Stimulated activated CD8-positive, alpha-beta memory T cell treated with anti-CD3 and anti-CD28 coated beads, Interleukin-7, amount 100 ng/mL, for 48 hours (primary cell): ENCODE data around the gene AGK.
A peak's percentile ranks its signal among the peaks of the same experiment; 100 is the strongest.
"Not testable (repeated sequence)": the region's sequence is repeated elsewhere in the genome, so short reads cannot be mapped to it uniquely, and the experiment has no call there.

Source experiments
- DNase-seq, 2 donors: peaks; one replicate each; pipeline ENCODE4 v3.0.0-alpha.2; 2020; ENCODE audit warnings: low read depth in 1 of 2; ENCODE audit errors: extremely low read depth in 1 of 2

Gene AGK

GRCh38 chr7:141641876-141642275, 90.7 kb downstream of the AGK start:
- DNase-seq: no peak

- DNase-seq: no peak
These were observed 94.0 kb downstream of the AGK start for GRCh38 chr7:141645188-141645587.

- DNase-seq: no peak
These were observed 95.7 kb downstream of the AGK start for GRCh38 chr7:141646826-141647480.

DNA sequence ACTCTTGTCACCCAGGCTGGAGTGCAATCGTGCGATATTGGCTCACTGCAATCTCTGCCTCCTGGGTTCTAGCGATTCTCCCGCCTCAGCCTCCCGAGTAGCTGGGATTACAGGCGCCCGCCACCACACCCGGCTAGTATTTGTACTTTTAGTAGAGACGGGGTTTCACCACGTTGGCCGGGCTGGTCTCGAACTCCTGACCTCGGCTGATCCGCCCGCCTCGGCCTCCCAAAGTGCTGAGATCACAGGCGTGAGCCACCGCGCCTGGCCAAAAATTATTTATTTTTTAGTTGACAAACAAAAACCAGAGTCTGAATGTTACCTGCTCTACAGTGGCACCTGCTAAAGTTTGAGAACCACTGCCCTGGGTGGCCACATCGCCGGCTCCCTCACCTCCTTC, 96.5 kb downstream of the AGK start:
- DNase-seq: not testable (repeated sequence)

DNA sequence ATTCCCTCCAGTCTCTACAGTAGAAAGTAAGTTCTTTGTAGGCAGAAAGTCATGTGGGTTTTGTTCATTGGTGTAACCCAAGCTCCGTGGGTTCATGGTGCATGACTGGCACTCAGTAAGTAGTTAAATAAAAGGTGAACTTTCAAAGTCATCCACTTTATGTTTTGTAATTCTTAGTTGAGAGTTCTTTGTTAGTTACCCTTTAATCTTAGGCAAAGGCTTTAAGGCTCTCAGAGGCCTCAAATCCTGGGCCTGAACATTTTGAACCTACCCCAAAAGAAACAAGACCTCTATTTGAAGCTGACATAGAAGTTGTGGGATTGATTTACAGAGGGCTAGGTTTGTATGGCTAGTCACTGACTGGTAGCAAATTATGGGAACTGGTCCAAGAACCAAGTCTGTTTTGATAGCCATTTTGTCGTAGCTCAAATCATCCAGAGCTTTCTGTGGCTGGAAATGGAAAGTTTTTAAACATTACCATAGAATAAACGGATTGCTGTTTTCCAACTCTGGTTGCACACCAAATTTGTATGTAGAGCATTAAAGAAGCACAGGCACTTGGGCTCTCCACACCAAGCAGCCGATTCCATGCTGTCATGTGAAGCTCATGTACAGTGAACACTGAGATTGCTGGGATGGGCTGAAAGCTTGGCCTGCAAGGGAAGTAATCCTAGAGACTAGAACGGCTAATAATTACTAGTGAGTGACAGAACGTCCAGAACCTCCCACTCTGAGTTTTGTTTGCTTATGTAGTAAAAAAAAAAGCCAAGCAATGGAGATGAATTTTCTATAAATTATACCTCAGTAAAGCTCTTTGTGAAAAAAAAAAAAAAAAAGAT, 97.3 kb downstream of the AGK start:
- DNase-seq: no peak

DNA sequence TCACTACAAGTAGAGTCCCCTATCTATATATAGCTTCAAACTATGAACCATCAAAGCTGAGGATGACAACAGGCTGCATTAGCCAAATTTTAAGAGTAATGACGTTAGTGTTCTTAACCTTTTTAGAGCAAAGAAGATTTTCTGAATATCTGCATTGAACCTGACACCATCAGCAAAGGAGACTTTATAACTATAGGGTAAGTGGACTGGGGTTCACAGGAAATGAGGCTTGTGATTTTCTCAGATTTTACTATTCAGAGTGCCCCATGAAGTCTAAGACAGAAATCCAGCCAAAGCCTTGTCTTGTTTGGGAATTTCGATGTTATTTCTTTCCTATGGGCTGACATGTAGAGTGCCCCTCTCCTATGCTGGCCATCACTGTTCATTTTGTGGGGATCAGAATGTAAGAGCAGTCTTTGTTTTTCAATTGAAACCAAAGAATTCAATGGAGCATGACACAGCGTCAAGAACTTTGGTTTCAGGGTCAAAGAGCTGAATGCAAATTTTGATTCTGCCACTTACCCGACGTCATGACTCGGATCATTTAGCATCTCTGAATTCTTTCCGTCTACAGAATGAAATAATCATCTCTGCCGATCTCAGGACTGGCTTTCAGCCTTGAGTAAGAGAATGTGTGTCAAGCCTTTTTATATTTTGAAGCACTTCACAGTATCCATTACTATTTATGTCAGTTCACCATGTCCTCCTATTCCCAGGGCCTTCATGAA, 98.1 kb downstream of the AGK start:
- no peak for DNase-seq

- DNase-seq: no peak
These were observed 98.8 kb downstream of the AGK start for GRCh38 chr7:141649865-141650634.

GRCh38 chr7:141651417-141651816, 100.2 kb downstream of the AGK start:
- no peak for DNase-seq

- no peak for DNase-seq
These were observed 101.5 kb downstream of the AGK start for GRCh38 chr7:141652691-141653090.

DNA sequence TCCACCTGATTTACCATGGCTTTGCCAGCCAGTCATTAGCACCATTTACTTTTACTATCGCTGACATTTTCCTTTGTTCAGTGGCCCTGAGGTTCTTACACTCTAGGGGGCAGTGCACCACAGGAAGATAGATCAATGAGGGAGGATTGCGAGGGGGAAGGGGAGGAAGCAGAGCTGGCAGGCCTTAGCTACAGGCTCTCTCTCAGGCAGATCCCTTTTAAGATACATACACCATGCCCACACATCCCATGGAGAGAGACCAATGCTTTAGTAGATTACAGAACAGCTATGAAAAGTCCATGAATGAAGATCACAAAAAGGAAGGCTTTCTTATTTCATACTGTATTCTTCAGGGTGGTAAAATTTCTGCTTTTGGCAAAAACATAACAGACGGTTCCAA, 103.3 kb downstream of the AGK start:
- DNase-seq: peak in 1 of 2 donors; percentile 28

GRCh38 chr7:141659501-141659900, 108.3 kb downstream of the AGK start:
- no peak for DNase-seq

GRCh38 chr7:141660259-141660658, 109.0 kb downstream of the AGK start:
- DNase-seq: no peak

- no peak for DNase-seq
These were observed 112.1 kb downstream of the AGK start for GRCh38 chr7:141663081-141663849.

- DNase-seq: no peak
These were observed 113.2 kb downstream of the AGK start for GRCh38 chr7:141664450-141664849.

DNA sequence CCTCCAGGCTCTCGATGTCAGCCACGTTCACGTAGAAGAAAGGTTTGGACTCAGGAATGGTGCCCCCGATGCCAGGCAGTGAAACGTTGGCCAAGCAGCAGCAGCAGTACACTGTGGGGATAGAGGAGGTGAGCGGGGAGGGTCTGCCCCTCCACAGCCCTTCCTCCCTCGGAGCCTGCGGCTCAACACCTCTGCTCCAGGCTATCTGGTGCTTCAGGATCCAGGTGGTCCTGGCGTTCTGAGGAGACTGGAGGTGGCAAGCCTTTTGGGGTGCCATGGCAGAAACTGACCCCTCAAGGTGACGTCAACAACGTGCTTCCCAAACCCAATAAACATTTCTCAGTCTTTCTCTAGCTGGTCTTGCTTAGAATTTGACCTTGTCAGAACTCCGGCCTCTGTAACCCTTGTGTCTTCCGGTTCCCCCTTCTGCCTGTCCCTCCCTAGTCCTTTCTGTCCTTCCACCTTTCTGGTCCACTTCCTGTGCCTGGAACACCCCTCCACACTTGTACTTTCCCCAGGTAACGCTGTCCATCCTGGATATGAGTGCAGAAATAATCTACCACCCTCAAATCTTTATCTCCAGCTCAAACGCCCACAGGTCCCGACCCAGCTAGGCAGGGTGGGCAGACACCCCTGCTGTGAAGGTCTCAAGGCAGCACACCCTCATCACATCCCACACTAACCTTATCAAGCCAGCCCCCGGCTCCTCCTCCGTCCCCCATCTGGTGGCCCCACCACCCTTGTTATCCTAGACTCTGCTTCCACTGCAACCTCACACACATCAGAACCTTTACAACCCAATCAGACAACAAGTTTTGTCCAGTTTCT, 114.2 kb downstream of the AGK start:
- DNase-seq: no peak

DNA sequence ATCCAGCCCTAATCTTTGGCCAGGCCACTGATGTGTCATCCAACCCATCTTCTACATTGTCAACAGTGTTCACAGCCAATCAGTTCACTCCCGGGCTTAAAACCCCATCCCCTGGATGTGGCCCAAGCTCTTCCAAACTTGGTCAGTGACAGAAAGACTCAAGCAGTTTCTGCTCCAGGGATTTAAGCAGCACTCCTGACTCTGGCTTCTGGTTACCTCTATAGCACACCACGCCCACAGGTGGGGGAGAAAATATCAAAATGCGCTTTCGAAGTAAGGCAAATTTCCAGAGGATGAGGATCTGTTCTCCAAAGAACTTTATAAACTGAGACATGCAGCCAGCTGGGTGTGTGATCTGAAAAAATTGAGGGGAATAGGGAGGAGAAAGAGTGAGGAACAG, 114.9 kb downstream of the AGK start:
- no peak for DNase-seq

GRCh38 chr7:141668853-141669252, 117.6 kb downstream of the AGK start:
- no peak for DNase-seq

GRCh38 chr7:141671705-141672496, 120.7 kb downstream of the AGK start:
- DNase-seq: no peak

- no peak for DNase-seq
These were observed 122.1 kb downstream of the AGK start for GRCh38 chr7:141673346-141673745.
